ENCODE measurements around the gene CATSPERB.
"Not testable (repeated sequence)": the region's sequence is repeated elsewhere in the genome, so short reads cannot be mapped to it uniquely, and the experiment has no call there.

The CATSPERB gene

DNA sequence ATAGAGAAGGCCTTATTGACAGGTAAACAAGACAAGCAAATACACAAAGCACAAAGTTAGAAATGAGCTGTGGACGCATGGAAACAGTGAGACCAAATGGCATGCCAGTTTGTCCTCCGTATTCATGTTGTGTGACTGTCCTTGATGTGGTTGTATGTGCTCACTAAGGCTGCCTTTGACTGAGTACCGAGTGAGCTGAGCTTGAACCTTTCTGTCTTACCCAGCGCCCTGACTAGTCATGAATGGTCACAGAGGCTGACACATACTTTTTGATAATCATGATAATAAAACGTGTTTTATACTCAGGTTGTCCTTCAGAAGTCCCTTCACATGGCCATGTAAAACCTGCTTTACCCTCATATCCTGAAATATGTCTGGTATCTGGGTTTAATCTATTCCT, 553 bp upstream of the CATSPERB start:
- no peak for DNase-seq (ENCODE audit: low read depth)

DNA sequence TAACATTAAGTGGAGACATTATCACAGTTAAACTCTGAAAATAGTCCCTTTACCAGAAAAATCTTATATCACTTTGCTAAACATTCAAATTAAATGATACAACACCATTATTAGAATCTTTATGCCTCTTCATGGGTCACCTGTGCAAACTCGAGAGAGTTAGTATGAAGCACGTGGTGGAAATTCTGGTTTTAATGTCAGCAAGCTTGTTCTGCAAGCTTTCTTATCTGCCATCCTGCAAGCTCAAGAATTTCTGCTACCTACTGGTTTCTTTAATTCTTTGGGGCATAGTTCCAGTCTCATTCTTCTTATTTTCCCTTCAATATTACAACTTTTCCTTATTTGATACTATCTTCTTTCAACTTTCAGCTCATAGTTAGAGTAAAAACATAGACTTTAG, 868 bp downstream of the CATSPERB start:
- no peak for DNase-seq (ENCODE audit: low read depth)

DNA sequence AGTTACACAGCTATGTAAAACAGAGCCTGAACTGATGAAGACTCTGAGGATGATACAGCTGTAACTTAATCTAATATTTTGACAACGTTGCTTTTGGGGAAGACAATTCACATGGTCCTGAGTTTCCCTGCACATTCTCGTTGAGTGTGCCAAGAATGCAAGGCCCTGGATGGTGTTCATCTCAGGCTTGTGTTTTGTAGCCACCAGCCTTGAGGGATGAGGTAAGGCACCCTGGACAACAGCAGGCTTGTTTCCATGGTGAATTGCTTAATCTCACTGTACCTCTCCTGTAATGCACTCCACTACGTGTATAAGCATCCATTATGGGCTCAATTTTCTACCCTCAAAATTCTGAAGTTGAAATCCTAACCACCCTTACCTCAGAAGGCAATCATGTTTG, 2.1 kb downstream of the CATSPERB start:
- no peak for DNase-seq (ENCODE audit: low read depth)

GRCh38 chr14:91728616-91729183, 3.2 kb downstream of the CATSPERB start:
- no peak for DNase-seq (ENCODE audit: low read depth)

- DNase-seq (ENCODE audit: low read depth), result no peak
These were observed 4.8 kb downstream of the CATSPERB start for GRCh38 chr14:91727121-91727520.

DNA sequence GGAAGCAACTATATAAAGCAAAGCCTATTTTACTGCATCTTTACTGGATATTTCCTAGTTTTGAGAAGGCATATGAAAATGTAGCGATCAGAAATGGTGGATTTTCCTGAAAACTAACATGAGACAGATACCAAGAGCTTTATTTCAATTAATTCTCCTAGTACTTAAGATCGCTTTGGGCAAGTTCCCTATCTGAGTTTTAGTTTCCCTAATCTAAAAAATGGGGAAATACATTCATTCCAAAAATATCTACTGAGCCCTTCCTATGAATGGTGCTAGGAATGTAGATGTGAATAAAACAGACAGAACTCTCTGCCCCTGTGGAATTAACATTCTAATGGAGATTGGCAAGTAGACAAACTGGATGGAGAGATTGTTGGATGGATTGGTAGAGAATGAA, 8.4 kb downstream of the CATSPERB start:
- DNase-seq (ENCODE audit: low read depth), result no peak

GRCh38 chr14:91722386-91722785, 9.5 kb downstream of the CATSPERB start:
- no peak for DNase-seq (ENCODE audit: low read depth)

GRCh38 chr14:91719839-91720238, 12.0 kb downstream of the CATSPERB start:
- DNase-seq (ENCODE audit: low read depth), result no peak

GRCh38 chr14:91716999-91717398, 14.9 kb downstream of the CATSPERB start:
- DNase-seq (ENCODE audit: low read depth), result no peak

DNA sequence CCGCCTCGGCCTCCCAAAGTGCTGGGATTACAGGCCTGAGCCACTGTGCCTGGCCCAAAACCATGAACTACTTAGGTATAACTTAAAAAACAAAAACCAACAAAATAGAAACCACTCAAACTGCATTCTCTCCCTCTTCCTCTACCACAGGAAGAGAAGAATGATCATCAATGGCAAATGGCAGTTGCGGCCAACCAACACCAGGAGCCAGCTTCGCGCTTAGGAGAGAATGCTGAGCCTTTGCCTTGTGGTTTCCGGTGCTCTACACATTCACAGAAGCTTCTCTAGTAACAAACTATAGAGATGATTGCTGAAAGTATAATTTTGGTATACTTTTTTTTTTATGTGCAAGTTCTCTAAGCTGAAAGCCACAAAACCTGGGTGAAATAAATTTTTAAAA, 17.1 kb downstream of the CATSPERB start:
- DNase-seq (ENCODE audit: low read depth), result no peak

- DNase-seq (ENCODE audit: low read depth), result no peak
These were observed 23.1 kb downstream of the CATSPERB start for GRCh38 chr14:91708795-91709194.

- DNase-seq (ENCODE audit: low read depth), result no peak
These were observed 24.9 kb downstream of the CATSPERB start for GRCh38 chr14:91706996-91707395.

GRCh38 chr14:91694643-91695042, 37.2 kb downstream of the CATSPERB start:
- no peak for DNase-seq (ENCODE audit: low read depth)

GRCh38 chr14:91693346-91693745, 38.5 kb downstream of the CATSPERB start:
- peak; percentile 78 for DNase-seq (ENCODE audit: low read depth)

- no peak for DNase-seq (ENCODE audit: low read depth)
These were observed 39.8 kb downstream of the CATSPERB start for GRCh38 chr14:91692075-91692474.

GRCh38 chr14:91689608-91690007, 42.3 kb downstream of the CATSPERB start:
- no peak for DNase-seq (ENCODE audit: low read depth)

DNA sequence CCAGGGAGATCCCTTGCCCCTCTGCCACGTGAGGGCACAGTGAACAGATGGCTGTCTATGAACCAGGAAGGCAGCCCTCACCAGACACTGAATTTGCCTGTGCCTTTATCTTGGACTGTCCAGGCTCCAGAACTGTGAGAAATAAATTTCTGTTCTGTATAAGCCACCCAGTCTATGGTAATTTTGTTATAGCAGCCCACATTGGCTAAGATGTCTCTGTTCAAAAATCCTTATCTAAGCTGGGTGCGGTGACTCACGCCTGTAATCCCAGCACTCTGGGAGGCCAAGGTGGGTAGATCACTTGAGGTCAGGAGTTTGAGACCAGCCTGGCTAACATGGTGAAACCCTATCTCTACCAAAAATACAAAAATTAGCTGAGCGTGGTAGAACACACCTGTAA, 44.5 kb downstream of the CATSPERB start:
- not testable (repeated sequence) for DNase-seq (ENCODE audit: low read depth)

DNA sequence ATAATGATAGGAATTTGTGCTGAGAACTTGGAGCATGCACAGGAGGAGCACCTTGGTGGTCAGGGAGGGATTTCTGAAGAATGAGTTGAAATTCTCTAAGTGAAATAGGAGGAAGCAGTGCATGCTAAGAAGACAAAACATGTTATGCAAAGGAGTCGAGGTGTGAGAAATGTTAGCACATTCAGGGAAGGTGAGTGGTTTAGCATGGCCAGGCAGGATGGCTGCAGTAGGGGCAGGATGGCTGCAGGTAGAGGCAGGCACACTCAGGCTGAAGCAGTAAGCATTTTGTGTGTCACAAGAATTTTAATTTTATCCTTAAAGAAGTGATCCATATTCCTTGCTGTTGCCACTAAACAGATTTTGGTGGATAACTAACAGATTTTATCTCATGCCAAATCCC, 46.3 kb downstream of the CATSPERB start:
- no peak for DNase-seq (ENCODE audit: low read depth)

DNA sequence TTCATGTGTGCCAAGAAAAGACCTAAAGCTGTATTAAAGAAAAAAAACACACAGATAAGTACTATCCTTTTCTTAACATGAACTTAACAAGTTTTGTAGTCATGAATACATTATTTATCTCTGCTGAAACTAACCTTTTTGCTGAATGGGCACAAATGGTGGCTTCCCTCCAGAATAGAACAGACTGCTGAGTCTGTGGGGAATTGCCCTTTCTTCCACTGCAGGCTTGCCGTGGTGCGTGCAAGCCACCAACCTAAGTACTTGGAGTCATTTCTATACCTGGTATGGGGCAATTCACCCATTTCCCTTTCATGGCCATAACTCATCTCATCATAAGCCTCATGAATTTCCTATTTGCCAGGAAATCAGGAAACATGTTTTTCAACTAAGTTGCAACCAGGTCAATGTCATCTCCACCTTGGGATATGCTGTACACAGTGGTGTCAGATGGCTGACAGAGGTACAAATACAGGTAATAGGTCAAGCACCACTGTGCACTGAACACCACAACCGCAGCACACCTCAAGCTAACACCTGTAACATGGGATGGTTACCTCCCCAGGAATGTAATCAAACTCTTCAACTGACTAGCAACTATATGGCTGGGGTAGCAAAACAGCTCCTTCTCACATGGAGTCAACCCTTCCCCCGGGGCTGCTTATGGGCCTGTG, 49.9 kb downstream of the CATSPERB start:
- DNase-seq (ENCODE audit: low read depth), result no peak

- no peak for DNase-seq (ENCODE audit: low read depth)
These were observed 50.8 kb downstream of the CATSPERB start for GRCh38 chr14:91681118-91681517.

DNA sequence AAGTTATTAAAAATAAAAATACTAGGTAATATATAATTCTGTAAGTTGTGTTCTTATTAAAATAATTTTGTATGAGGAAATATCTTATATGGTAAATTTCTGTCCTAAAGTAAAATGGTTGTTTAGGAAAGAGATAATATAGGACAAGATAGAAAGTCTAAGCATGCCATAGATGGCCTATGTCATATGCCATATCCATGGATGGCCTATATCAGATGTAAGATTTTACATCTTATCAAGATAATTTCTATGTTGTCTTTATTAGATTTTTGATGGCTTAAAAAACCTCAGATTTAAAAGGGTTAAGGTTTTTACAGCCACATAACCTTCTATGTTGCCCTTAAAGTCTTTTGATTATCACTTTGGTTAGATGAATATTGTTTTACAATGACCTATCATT, 52.6 kb downstream of the CATSPERB start:
- no peak for DNase-seq (ENCODE audit: low read depth)

GRCh38 chr14:91677687-91678086, 54.2 kb downstream of the CATSPERB start:
- not testable (repeated sequence) for DNase-seq (ENCODE audit: low read depth)

DNA sequence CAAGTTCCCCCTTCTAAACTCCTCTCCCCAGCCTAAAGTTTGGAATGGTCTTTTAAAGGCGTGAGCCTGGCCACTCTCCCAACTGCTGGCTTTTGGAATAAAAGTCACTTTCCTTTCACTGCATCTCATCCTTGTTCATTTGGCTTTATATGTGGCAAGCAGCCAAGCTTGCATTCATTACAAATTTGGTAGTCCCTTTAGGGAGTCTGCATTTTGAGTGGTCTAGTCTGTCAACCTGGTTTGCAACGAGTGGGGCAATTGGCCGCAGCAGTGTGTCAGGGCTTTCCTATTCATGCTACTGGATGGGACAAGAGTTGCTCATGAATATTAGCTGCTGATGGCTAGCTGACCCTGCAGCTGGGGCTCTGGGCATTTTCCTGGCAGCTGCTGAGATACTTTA, 57.0 kb downstream of the CATSPERB start:
- DNase-seq (ENCODE audit: low read depth), result no peak

DNA sequence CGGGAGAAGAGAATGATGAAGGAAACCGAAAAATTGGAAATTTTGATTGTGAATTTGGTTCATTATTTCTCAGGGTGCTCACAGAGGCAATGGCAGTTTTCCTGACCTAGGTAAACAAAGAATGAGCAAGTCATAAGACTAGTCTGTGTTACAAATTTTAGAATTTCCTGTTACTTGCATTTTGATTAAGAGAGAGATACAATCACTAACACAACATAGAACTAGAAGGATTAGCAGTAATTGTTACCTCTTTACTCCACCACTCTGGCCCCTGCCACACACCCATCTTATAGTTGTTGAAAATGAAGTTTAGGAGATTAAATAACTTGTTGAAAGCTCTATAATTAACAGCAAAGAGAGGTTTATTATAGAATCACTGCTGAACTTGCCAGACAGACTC, 62.0 kb downstream of the CATSPERB start:
- no peak for DNase-seq (ENCODE audit: low read depth)
